H9 (cell line): ENCODE results near the gene CCDC178. TPM values are rescaled to one million over a fixed set of nuclear protein-coding genes. Genes with fewer than 3 reads are reported as not detected.

Source experiments
- DNase-seq: peaks from one replicate; pipeline ENCODE4 v3.0.0-alpha.2; 2017
- H2AFZ ChIP-seq: one replicate; pipeline ENCODE4 v1.6.1; 2013; ENCODE audit warnings: mild to moderate bottlenecking, low read length, control low read depth, moderate library complexity
- H2AK5ac ChIP-seq: 2 replicates; pipeline ENCODE4 v1.6.1; 2013; ENCODE audit warnings: low read length, control low read depth, mixed read lengths; ENCODE audit not compliant: insufficient read length
- H2BK120ac ChIP-seq: one replicate; pipeline ENCODE4 v1.6.1; 2013; ENCODE audit warnings: low read depth, mild to moderate bottlenecking, low read length, control low read depth, inconsistent platforms; ENCODE audit not compliant: poor library complexity, severe bottlenecking
- H2BK12ac ChIP-seq: 2 replicates; pipeline ENCODE4 v1.6.1; 2013; ENCODE audit warnings: low read length, control low read depth, mixed read lengths, low read depth; ENCODE audit not compliant: insufficient read length
- H2BK15ac ChIP-seq: 2 replicates; pipeline ENCODE4 v1.6.1; 2013; ENCODE audit warnings: low read depth, low read length, control low read depth
- H2BK20ac ChIP-seq: one replicate; pipeline ENCODE4 v1.6.1; 2013; ENCODE audit warnings: low read depth, mild to moderate bottlenecking, low read length, control low read depth, inconsistent platforms; ENCODE audit not compliant: poor library complexity, severe bottlenecking
- H2BK5ac ChIP-seq: 2 replicates; pipeline ENCODE4 v1.6.1; 2013; ENCODE audit warnings: low read length, control low read depth, mixed read lengths; ENCODE audit not compliant: insufficient read length
- H3K14ac ChIP-seq: 2 replicates; pipeline ENCODE4 v1.6.1; 2013; ENCODE audit warnings: low read length, control low read depth; ENCODE audit not compliant: insufficient read depth
- H3K18ac ChIP-seq: 2 replicates; pipeline ENCODE4 v1.6.1; 2013; ENCODE audit warnings: low read depth, mild to moderate bottlenecking, mixed read lengths, low read length, control low read depth; ENCODE audit not compliant: insufficient read length
- H3K23ac ChIP-seq: 2 replicates; pipeline ENCODE4 v1.6.1; 2013; ENCODE audit warnings: low read length, control low read depth, mixed read lengths, low read depth; ENCODE audit not compliant: insufficient read length
- H3K23me2 ChIP-seq: 2 replicates; pipeline ENCODE4 v1.6.1; 2013; ENCODE audit warnings: low read depth, mild to moderate bottlenecking, mixed read lengths, low read length, control low read depth; ENCODE audit not compliant: insufficient read length, poor library complexity, severe bottlenecking
- H3K27ac ChIP-seq: 2 replicates; pipeline ENCODE4 v1.5.1; 2013; ENCODE audit warnings: low read length, control low read depth, mixed read lengths, low read depth; ENCODE audit not compliant: insufficient read length
- H3K27me3 ChIP-seq: 2 replicates; pipeline ENCODE4 v1.6.1; 2013; ENCODE audit warnings: low read length, control low read depth, inconsistent platforms; ENCODE audit not compliant: insufficient read depth
- H3K4ac ChIP-seq: 2 replicates; pipeline ENCODE4 v1.6.1; 2013; ENCODE audit warnings: low read depth, mild to moderate bottlenecking, control low read depth, inconsistent platforms, low read length, moderate library complexity
- H3K4me1 ChIP-seq: 2 replicates; pipeline ENCODE4 v1.6.1; 2013; ENCODE audit warnings: low read length, control low read depth, inconsistent platforms; ENCODE audit not compliant: insufficient read depth
- H3K4me2 ChIP-seq: 2 replicates; pipeline ENCODE4 v1.6.1; 2013; ENCODE audit warnings: low read length, control low read depth, mixed read lengths; ENCODE audit not compliant: insufficient read length, insufficient read depth
- H3K56ac ChIP-seq: 2 replicates; pipeline ENCODE4 v1.6.1; 2013; ENCODE audit warnings: low read depth, mild to moderate bottlenecking, mixed read lengths, low read length, control low read depth; ENCODE audit not compliant: insufficient read length
- H3K79me1 ChIP-seq: 2 replicates; pipeline ENCODE4 v1.6.1; 2013; ENCODE audit warnings: low read depth, mild to moderate bottlenecking, moderate library complexity, low read length, control low read depth, inconsistent platforms; ENCODE audit not compliant: insufficient read depth, poor library complexity, severe bottlenecking
- H3K79me2 ChIP-seq: 2 replicates; pipeline ENCODE4 v1.6.1; 2013; ENCODE audit warnings: low read length, control low read depth, inconsistent platforms; ENCODE audit not compliant: insufficient read depth
- H3K9ac ChIP-seq: 2 replicates; pipeline ENCODE4 v1.6.1; 2013; ENCODE audit warnings: low read length, control low read depth, mixed read lengths; ENCODE audit not compliant: insufficient read length; ENCODE audit errors: extremely low read depth
- H3K9me3 ChIP-seq: one replicate; pipeline ENCODE4 v1.6.1; 2013; ENCODE audit warnings: low read depth, low read length, inconsistent platforms; ENCODE audit not compliant: control insufficient read depth
- H3T11ph ChIP-seq: one replicate; pipeline ENCODE4 v1.6.1; 2013; ENCODE audit warnings: mild to moderate bottlenecking, low read length, control low read depth, inconsistent platforms
- H4K20me1 ChIP-seq: one replicate; pipeline ENCODE4 v1.6.1; 2013; ENCODE audit not compliant: control insufficient read depth, insufficient read length, insufficient read depth
- H4K5ac ChIP-seq: 2 replicates; pipeline ENCODE4 v1.6.1; 2013; ENCODE audit warnings: low read depth, mild to moderate bottlenecking, mixed read lengths, low read length, control low read depth; ENCODE audit not compliant: insufficient read length
- H4K8ac ChIP-seq: replicated peaks from 2 replicates; pipeline ENCODE4 v1.6.1; 2013; ENCODE audit warnings: low read length, control low read depth, mixed read lengths, low read depth; ENCODE audit not compliant: insufficient read length
- H4K91ac ChIP-seq: 2 replicates; pipeline ENCODE4 v1.6.1; 2013; ENCODE audit warnings: low read depth, mild to moderate bottlenecking, moderate library complexity, mixed read lengths, low read length, control low read depth; ENCODE audit not compliant: insufficient read length
- H3K27ac Mint-ChIP-seq, 3 experiments: 2 replicates in 2 of 3; 3 replicates in 1 of 3; pipeline ENCODE4 v1.8.0; 2020 to 2021; ENCODE audit warnings: mixed read lengths in 3 of 3, mild to moderate bottlenecking in 1 of 3, moderate library complexity in 1 of 3
- H3K27me3 Mint-ChIP-seq: 2 replicates; pipeline ENCODE4 v1.8.0; 2021; ENCODE audit warnings: low read depth, mild to moderate bottlenecking, moderate library complexity, mixed read lengths
- H3K36me3 Mint-ChIP-seq, 3 experiments: 2 replicates in 2 of 3; 3 replicates in 1 of 3; pipeline ENCODE4 v1.8.0; 2020 to 2021; ENCODE audit warnings: low read depth in 3 of 3, mixed read lengths in 3 of 3; ENCODE audit not compliant: insufficient read depth in 1 of 3
- H3K4me1 Mint-ChIP-seq, 2 experiments: 2 replicates each; pipeline ENCODE4 v1.8.0; 2020; ENCODE audit warnings: mixed read lengths in 2 of 2
- H3K4me3 Mint-ChIP-seq, 2 experiments: 2 replicates in 1 of 2; 3 replicates in 1 of 2; pipeline ENCODE4 v1.8.0; 2020 to 2021; ENCODE audit warnings: mild to moderate bottlenecking in 2 of 2, mixed read lengths in 2 of 2, moderate library complexity in 1 of 2
- H3K9me3 Mint-ChIP-seq, 2 experiments: 2 replicates in 1 of 2; 3 replicates in 1 of 2; pipeline ENCODE4 v1.8.0; 2020; ENCODE audit warnings: mild to moderate bottlenecking in 2 of 2, mixed read lengths in 2 of 2, moderate library complexity in 1 of 2
- CTCF ChIP-seq: fragments of 200-600 bp; sonication (generic); conservative IDR thresholded peaks from 3 replicates; pipeline ENCODE4 v1.8.0; 2021; ENCODE audit warnings: antibody characterized with exemption, mild to moderate bottlenecking
- WGBS: extraction: QIAGEN DNeasy Blood & Tissue Kit; methylation state at CpG from one replicate; pipeline ENCODE4 v1.1.7; 2013; ENCODE audit warnings: missing lambda C conversion rate, low lambda C conversion rate, mixed read lengths; ENCODE audit not compliant: insufficient read length; ENCODE audit errors: extremely low coverage; 5-methylcytosine and 5-hydroxymethylcytosine counted together
- total RNA-seq: library from RNA; stranded (reverse); gene quantifications from 2 replicates; pipeline ENCODE4 v1.2.1, GENCODE V29; 2021

Gene CCDC178
- total RNA-seq, 1 experiment from 2014 or later: not detected

GRCh38 chr18:33375829-33376228, 64.7 kb downstream of the CCDC178 start:
- Histone ChIP-seq H3K27ac (no peak overlapping the region), H3K4me1 (no peaks in the 10 kb centered on the region), H3K4ac (no peak overlapping the region), H3K9ac (no peak overlapping the region), H3K79me2 (no peaks in the 10 kb centered on the region), H3K27me3 (no peaks in the 10 kb centered on the region), H2AK5ac (no peak overlapping the region), H3K9me3 (no peaks in the 10 kb centered on the region), H3K23me2 (no peaks in the 10 kb centered on the region), H3K79me1 (no peaks in the 10 kb centered on the region), H2BK5ac (no peak overlapping the region), H2BK20ac (no peak overlapping the region), H2BK12ac (no peak overlapping the region), H3K4me2 (no peak overlapping the region), H4K20me1 (no peaks in the 10 kb centered on the region), H4K91ac (no peak overlapping the region), H2BK15ac (no peak overlapping the region), H3K14ac (no peak overlapping the region), H4K5ac (no peak overlapping the region), H3K18ac (no peak overlapping the region), H3T11ph (no peak overlapping the region), H3K56ac (no peak overlapping the region), H2AFZ (no peak overlapping the region), H2BK120ac (no peak overlapping the region), H3K23ac (no peak overlapping the region), H4K8ac (no peak overlapping the region)
- H3K4me1 Mint-ChIP-seq: no peaks in the 10 kb centered on the region
- DNase-seq: no peak
- H3K9me3 Mint-ChIP-seq: no peaks in the 10 kb centered on the region
- no peak for TF ChIP-seq CTCF
- WGBS: no CpG with 5 or more reads among the region's 4 CpGs
- H3K36me3 Mint-ChIP-seq: no peaks in the 10 kb centered on the region
- no peak overlapping the region for H3K4me3 Mint-ChIP-seq
- no peak overlapping the region for H3K27ac Mint-ChIP-seq
- no peaks in the 10 kb centered on the region for H3K27me3 Mint-ChIP-seq
